Neural cell (in vitro differentiated cells): ENCODE data around the gene ACACA. TPM values are rescaled to one million over a fixed set of nuclear protein-coding genes. Genes with fewer than 3 reads are reported as not detected.

Source experiments
- H2AFZ ChIP-seq: fragments of 200-600, 300-800 bp; sonication (generic), shearing (Covaris generic); 2 replicates; pipeline ENCODE4 v1.6.0; 2014; ENCODE audit warnings: low read depth, mild to moderate bottlenecking, antibody characterized with exemption, low read length, moderate library complexity
- H3F3A ChIP-seq: fragments of 200-600 bp; shearing (Covaris generic); 2 replicates; pipeline ENCODE4 v1.6.1; 2016; ENCODE audit warnings: mild to moderate bottlenecking, moderate library complexity, mixed read lengths, antibody characterized with exemption, low read length; ENCODE audit not compliant: insufficient read depth, poor library complexity, severe bottlenecking
- H3K27ac ChIP-seq: fragments of 200-600, 300-800 bp; sonication (generic), shearing (Covaris generic); 2 replicates; pipeline ENCODE4 v1.5.1; 2014; ENCODE audit warnings: mild to moderate bottlenecking, low read length, moderate library complexity
- H3K27me3 ChIP-seq: fragments of 300-800, 200-600 bp; sonication (generic), shearing (Covaris generic); 2 replicates; pipeline ENCODE4 v1.6.0; 2014; ENCODE audit warnings: mild to moderate bottlenecking, low read depth, low read length, moderate library complexity; ENCODE audit not compliant: insufficient read depth
- H3K36me3 ChIP-seq: fragments of 300-800, 200-600 bp; sonication (generic), shearing (Covaris generic); 2 replicates; pipeline ENCODE4 v1.5.1; 2014; ENCODE audit warnings: mild to moderate bottlenecking, antibody characterized with exemption, low read length, moderate library complexity; ENCODE audit not compliant: insufficient read depth
- H3K4me2 ChIP-seq: fragments of 300-800, 200-600 bp; sonication (generic), shearing (Covaris generic); 2 replicates; pipeline ENCODE4 v1.6.0; 2014; ENCODE audit warnings: mild to moderate bottlenecking, low read length
- H3K4me3 ChIP-seq: fragments of 300-800, 200-600 bp; sonication (generic), shearing (Covaris generic); 2 replicates; pipeline ENCODE4 v1.5.1; 2014; ENCODE audit warnings: mild to moderate bottlenecking, low read length, moderate library complexity
- H3K79me2 ChIP-seq: fragments of 200-600 bp; shearing (Covaris generic); replicated peaks from 2 replicates; pipeline ENCODE4 v1.6.0; 2014; ENCODE audit warnings: mild to moderate bottlenecking, low read length, moderate library complexity; ENCODE audit not compliant: insufficient read depth
- H3K9ac ChIP-seq: fragments of 300-800, 200-600 bp; sonication (generic), shearing (Covaris generic); 2 replicates; pipeline ENCODE4 v1.6.1; 2016; ENCODE audit warnings: mild to moderate bottlenecking, low read length, mixed read lengths
- H3K9me2 ChIP-seq: fragments of 200-600 bp; shearing (Covaris generic); 2 replicates; pipeline ENCODE4 v1.6.1; 2016; ENCODE audit warnings: mild to moderate bottlenecking, low read length, mixed read lengths; ENCODE audit not compliant: insufficient read depth
- H3K9me3 ChIP-seq: fragments of 200-600, 300-800 bp; sonication (generic), shearing (Covaris generic); 2 replicates; pipeline ENCODE4 v1.6.1; 2016; ENCODE audit warnings: mild to moderate bottlenecking, mixed run types, low read length, moderate library complexity, mixed read lengths
- H4K20me1 ChIP-seq: fragments of 200-600 bp; shearing (Covaris generic); 2 replicates; pipeline ENCODE4 v1.6.1; 2016; ENCODE audit warnings: mild to moderate bottlenecking, mixed run types; ENCODE audit not compliant: insufficient read depth
- EP300 ChIP-seq: fragments of 450-650 bp; conservative IDR thresholded peaks from 2 replicates; pipeline ENCODE4 v1.6.1; 2014; ENCODE audit warnings: antibody characterized with exemption, mild to moderate bottlenecking, moderate library complexity; ENCODE audit not compliant: poor library complexity, severe bottlenecking
- EZH2 ChIP-seq: fragments of 200-600, 300-800 bp; shearing (Covaris generic), sonication (generic); IDR thresholded peaks from 2 replicates; pipeline ENCODE4 v1.6.1; 2014; ENCODE audit warnings: antibody characterized with exemption, low read length, borderline replicate concordance, mild to moderate bottlenecking; ENCODE audit not compliant: insufficient read depth, poor library complexity, severe bottlenecking
- MXI1 ChIP-seq: fragments of 450-650 bp; conservative IDR thresholded peaks from 2 replicates; pipeline ENCODE4 v1.6.1; 2014; ENCODE audit warnings: antibody characterized with exemption, mild to moderate bottlenecking; ENCODE audit not compliant: poor library complexity, severe bottlenecking
- POLR2AphosphoS5 ChIP-seq: IDR thresholded peaks from 2 replicates; pipeline ENCODE4 v1.6.1; 2012
- RAD21 ChIP-seq: fragments of 450-650 bp; conservative IDR thresholded peaks from 2 replicates; pipeline ENCODE4 v1.6.1; 2014; ENCODE audit warnings: antibody characterized with exemption, mild to moderate bottlenecking, moderate library complexity
- SMC3 ChIP-seq: fragments of 450-650 bp; conservative IDR thresholded peaks from 2 replicates; pipeline ENCODE4 v1.6.1; 2014; ENCODE audit warnings: antibody characterized with exemption, mild to moderate bottlenecking, moderate library complexity; ENCODE audit not compliant: poor library complexity
- TAF1 ChIP-seq: IDR thresholded peaks from 2 replicates; pipeline ENCODE4 v1.6.1; 2012; ENCODE audit warnings: low read depth
- polyA plus RNA-seq: library from polyadenylated mRNA; depleted of rRNA; stranded (reverse); fragments of >200 nt; gene quantifications from 2 replicates; pipeline ENCODE4 v1.2.3, GENCODE V29; 2014
- TF ChIP-seq, protein P1 (sequence below): fragments of 450-650 bp; IDR thresholded peaks from 2 replicates; pipeline ENCODE4 v1.5.1; 2014; ENCODE audit warnings: antibody characterized with exemption, mild to moderate bottlenecking, moderate library complexity; ENCODE audit not compliant: poor library complexity, severe bottlenecking
- TF ChIP-seq, protein P2 (sequence below): IDR thresholded peaks from 2 replicates; pipeline ENCODE4 v1.6.1; 2012; ENCODE audit warnings: borderline replicate concordance

Gene ACACA
- polyA plus RNA-seq, 1 donor from 2014 or later: 38.4 TPM

DNA sequence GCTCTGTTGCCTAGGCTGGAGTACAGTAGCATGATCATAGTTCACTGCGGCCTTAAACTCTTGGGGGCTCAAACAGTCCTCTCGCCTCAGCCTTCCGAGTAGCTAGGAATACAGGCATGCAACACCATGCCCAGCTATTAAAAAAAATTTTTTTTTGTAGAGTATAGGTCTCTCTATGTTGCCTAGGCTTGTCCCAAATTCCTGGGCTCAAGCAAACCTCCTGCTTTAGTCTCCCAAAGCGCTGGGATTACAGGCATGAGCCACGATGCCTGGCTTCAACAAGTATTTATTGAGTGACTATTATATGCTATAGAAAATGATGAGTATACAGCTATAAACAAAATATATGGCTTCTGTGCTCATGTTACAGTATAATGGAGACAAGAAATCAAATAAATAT, 97.6 kb downstream of the ACACA start:
- Histone ChIP-seq H3K79me2 (no peaks in the 10 kb centered on the region), H3K9ac (no peak overlapping the region), H4K20me1 (no peaks in the 10 kb centered on the region), H3F3A (no peaks in the 10 kb centered on the region), H3K9me3 (no peaks in the 10 kb centered on the region), H3K4me3 (no peak overlapping the region), H3K27ac (no peak overlapping the region), H3K27me3 (no peaks in the 10 kb centered on the region), H3K4me2 (no peak overlapping the region), H3K36me3 (no peaks in the 10 kb centered on the region), H3K9me2 (no peaks in the 10 kb centered on the region), H2AFZ (no peak overlapping the region)
- TF ChIP-seq SMC3: no peak
- no peak for TF ChIP-seq EZH2
- no peak for TF ChIP-seq TAF1
- no peak for TF ChIP-seq EP300
- no peak for TF ChIP-seq MXI1
- TF ChIP-seq, protein P1, sequence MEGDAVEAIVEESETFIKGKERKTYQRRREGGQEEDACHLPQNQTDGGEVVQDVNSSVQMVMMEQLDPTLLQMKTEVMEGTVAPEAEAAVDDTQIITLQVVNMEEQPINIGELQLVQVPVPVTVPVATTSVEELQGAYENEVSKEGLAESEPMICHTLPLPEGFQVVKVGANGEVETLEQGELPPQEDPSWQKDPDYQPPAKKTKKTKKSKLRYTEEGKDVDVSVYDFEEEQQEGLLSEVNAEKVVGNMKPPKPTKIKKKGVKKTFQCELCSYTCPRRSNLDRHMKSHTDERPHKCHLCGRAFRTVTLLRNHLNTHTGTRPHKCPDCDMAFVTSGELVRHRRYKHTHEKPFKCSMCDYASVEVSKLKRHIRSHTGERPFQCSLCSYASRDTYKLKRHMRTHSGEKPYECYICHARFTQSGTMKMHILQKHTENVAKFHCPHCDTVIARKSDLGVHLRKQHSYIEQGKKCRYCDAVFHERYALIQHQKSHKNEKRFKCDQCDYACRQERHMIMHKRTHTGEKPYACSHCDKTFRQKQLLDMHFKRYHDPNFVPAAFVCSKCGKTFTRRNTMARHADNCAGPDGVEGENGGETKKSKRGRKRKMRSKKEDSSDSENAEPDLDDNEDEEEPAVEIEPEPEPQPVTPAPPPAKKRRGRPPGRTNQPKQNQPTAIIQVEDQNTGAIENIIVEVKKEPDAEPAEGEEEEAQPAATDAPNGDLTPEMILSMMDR: no peak
- TF ChIP-seq, protein P2, sequence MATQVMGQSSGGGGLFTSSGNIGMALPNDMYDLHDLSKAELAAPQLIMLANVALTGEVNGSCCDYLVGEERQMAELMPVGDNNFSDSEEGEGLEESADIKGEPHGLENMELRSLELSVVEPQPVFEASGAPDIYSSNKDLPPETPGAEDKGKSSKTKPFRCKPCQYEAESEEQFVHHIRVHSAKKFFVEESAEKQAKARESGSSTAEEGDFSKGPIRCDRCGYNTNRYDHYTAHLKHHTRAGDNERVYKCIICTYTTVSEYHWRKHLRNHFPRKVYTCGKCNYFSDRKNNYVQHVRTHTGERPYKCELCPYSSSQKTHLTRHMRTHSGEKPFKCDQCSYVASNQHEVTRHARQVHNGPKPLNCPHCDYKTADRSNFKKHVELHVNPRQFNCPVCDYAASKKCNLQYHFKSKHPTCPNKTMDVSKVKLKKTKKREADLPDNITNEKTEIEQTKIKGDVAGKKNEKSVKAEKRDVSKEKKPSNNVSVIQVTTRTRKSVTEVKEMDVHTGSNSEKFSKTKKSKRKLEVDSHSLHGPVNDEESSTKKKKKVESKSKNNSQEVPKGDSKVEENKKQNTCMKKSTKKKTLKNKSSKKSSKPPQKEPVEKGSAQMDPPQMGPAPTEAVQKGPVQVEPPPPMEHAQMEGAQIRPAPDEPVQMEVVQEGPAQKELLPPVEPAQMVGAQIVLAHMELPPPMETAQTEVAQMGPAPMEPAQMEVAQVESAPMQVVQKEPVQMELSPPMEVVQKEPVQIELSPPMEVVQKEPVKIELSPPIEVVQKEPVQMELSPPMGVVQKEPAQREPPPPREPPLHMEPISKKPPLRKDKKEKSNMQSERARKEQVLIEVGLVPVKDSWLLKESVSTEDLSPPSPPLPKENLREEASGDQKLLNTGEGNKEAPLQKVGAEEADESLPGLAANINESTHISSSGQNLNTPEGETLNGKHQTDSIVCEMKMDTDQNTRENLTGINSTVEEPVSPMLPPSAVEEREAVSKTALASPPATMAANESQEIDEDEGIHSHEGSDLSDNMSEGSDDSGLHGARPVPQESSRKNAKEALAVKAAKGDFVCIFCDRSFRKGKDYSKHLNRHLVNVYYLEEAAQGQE: no peak
- no peak for TF ChIP-seq RAD21
- no peak for TF ChIP-seq POLR2AphosphoS5

DNA sequence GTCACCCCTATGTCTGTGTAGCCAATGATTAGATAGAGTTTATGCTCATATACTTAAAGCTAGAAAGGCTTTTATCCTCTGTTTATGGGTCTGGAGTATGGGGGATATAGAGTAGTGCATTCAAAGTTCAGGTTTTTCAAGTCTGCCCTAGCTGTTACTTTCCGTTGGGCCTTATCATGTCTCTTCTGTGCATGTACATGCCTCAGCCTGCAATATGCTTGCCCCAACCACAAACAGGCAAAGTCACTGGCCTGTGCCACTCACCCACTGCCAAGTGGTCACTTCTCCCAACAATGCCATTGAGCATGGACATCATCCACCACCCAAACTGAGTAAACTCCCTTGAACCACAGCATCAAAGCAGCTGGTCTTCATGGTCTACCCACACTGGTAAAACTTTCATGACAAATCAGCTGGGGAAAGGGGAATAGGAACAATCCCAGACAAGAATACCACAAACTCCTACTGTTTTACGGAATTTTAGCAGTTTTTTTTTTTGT, 101.2 kb downstream of the ACACA start:
- Histone ChIP-seq H3K9me2 (no peaks in the 10 kb centered on the region), H3K36me3 (no peaks in the 10 kb centered on the region), H2AFZ (no peak overlapping the region), H3K79me2 (no peaks in the 10 kb centered on the region), H3K9ac (no peak overlapping the region), H3K27ac (no peak overlapping the region), H3F3A (no peaks in the 10 kb centered on the region), H4K20me1 (no peaks in the 10 kb centered on the region), H3K4me2 (no peak overlapping the region), H3K9me3 (no peaks in the 10 kb centered on the region), H3K4me3 (no peak overlapping the region), H3K27me3 (no peaks in the 10 kb centered on the region)
- TF ChIP-seq, protein P2: no peak
- no peak for TF ChIP-seq EP300
